ENCODE results near the gene ADPRHL1. TPM values are rescaled to one million over a fixed set of nuclear protein-coding genes. Genes with fewer than 3 reads are reported as not detected.
A peak's percentile ranks its signal among the peaks of the same experiment; 100 is the strongest.

Gene ADPRHL1
- total RNA-seq, 1 experiment from 2014 or later, result 2.7 TPM

DNA sequence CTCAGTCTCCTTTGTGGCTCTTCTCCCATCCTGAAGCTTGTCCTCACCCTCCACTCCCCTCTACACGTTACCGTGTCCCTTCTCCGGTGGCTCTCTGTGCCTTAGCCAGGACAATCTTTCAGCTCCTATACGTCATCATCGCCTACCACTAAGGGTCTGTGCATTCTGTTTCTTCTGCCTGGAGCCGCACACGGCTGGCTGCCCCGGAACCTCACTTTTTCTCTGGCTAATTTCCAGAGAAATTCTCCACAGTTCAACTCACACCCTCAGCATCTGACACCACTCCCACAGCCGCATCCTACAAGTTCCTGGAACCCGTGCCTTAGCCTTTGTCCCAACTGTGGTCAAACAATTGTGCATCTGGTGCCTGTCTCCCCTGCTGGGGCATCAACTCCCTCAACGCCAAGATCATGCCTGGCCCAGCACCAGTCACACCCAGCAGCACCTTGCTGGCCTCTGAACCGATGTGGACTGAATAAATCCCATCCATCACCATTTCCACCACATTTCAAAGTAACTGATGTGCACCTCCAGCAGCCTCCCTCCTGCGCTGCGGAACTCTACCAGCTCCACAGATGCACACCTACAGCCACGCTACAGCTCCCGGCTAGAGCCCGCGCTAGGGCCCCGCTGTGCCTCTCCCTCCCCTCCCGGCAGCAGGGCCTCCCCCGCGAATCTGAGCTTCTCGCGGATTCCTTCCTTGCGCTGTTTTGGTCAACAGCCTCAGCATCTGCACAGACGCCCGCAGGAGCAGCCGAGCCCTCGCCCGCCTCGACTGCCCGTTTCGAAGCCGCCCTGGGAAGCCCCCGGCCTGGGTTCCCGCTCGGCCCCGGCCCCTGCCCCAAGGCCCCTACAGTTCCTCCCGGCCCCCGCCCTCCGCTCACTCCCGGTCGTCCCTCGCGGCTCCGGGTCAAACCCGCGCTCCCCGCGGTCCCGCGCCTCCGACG lies 36.5 kb upstream of the ADPRHL1 start:
- no peaks in the 10 kb centered on the region; the same call in 1 of the 2 replicates for H3K27me3 Mint-ChIP-seq (ENCODE audit: low read depth)
- Histone ChIP-seq H4K5ac (ENCODE audit: insufficient read length, low read depth, low read length) (no peak overlapping the region), H3K9ac (ENCODE audit: extremely low read depth, insufficient read length, low read length) (peak overlapping the region; percentile 76), H4K20me1 (ENCODE audit: control insufficient read depth, insufficient read depth, insufficient read length) (no peaks in the 10 kb centered on the region), H2BK12ac (ENCODE audit: insufficient read length, low read depth, low read length) (no peak overlapping the region), H2BK20ac (ENCODE audit: low read depth, low read length, poor library complexity, severe bottlenecking) (no peak overlapping the region), H3T11ph (ENCODE audit: low read length) (no peak overlapping the region), H3K23ac (ENCODE audit: insufficient read length, low read depth, low read length) (no peak overlapping the region), H3K4me2 (ENCODE audit: insufficient read depth, insufficient read length, low read length) (peak overlapping the region; percentile 75), H2BK5ac (ENCODE audit: insufficient read length, low read length) (no peak overlapping the region), H3K23me2 (ENCODE audit: insufficient read length, low read depth, low read length, poor library complexity, severe bottlenecking) (peaks cover 17% of the 10 kb centered on the region), H2AFZ (ENCODE audit: low read length) (no peak overlapping the region), H3K4me1 (ENCODE audit: insufficient read depth, low read length) (peaks cover 6% of the 10 kb centered on the region; the same call in 1 of the 2 replicates), H3K27me3 (ENCODE audit: insufficient read depth, low read length) (no peaks in the 10 kb centered on the region), H4K91ac (ENCODE audit: insufficient read length, low read depth, low read length) (no peak overlapping the region), H3K4ac (ENCODE audit: low read depth, low read length) (no peak overlapping the region), H3K27ac (ENCODE audit: insufficient read length, low read depth, low read length) (no peak overlapping the region), H4K8ac (replicated peaks; ENCODE audit: insufficient read length, low read depth, low read length) (no peak overlapping the region), H2AK5ac (ENCODE audit: insufficient read length, low read length) (no peak overlapping the region), H2BK120ac (ENCODE audit: low read depth, low read length, poor library complexity, severe bottlenecking) (no peak overlapping the region), H3K56ac (ENCODE audit: insufficient read length, low read depth, low read length) (no peak overlapping the region), H3K79me1 (ENCODE audit: insufficient read depth, low read depth, low read length, poor library complexity, severe bottlenecking) (peaks cover 4% of the 10 kb centered on the region), H2BK15ac (ENCODE audit: low read depth, low read length) (no peak overlapping the region), H3K79me2 (ENCODE audit: insufficient read depth, low read length) (peaks cover 37% of the 10 kb centered on the region; the same call in 1 of the 2 replicates), H3K18ac (ENCODE audit: insufficient read length, low read depth, low read length) (peak overlapping the region; percentile 27), H3K9me3 (ENCODE audit: control insufficient read depth, low read depth, low read length) (no peaks in the 10 kb centered on the region), H3K14ac (ENCODE audit: insufficient read depth, low read length) (peak overlapping the region; percentile 32)
- H3K4me3 Mint-ChIP-seq, result peak overlapping the region; percentile 89 to 92
- H3K9me3 Mint-ChIP-seq, result peaks cover 0 to 2% of the 10 kb centered on the region in 2 experiments; a peak in 3 of 5 replicates
- H3K27ac Mint-ChIP-seq, result peak overlapping the region; percentile 44 to 93 (median 87)
- no peak for TF ChIP-seq CTCF (conservative IDR thresholded peaks at IDR 0.05)
- no peak for DNase-seq
- peaks cover 4 to 22% (median 17%) of the 10 kb centered on the region in 3 experiments; a peak in 6 of 7 replicates for H3K36me3 Mint-ChIP-seq (ENCODE audit: insufficient read depth in 1 of 3, low read depth in 3 of 3)
- WGBS (ENCODE audit: extremely low coverage, insufficient read length, low lambda C conversion rate), result no CpG with 5 or more reads among the region's 54 CpGs
- H3K4me1 Mint-ChIP-seq, result peaks cover 68% of the 10 kb centered on the region in 2 experiments
